C4-2B (cell line): ENCODE measurements around the gene SLC2A9.

Source experiments
- ZFX ChIP-seq: fragments of 450-650 bp; IDR thresholded peaks from 2 replicates; pipeline ENCODE4 v1.6.1; 2017
- TF ChIP-seq, protein P1 (sequence below): fragments of 450-650 bp; conservative IDR thresholded peaks from 2 replicates; pipeline ENCODE4 v1.5.1; 2017; ENCODE audit warnings: mild to moderate bottlenecking

DNA sequence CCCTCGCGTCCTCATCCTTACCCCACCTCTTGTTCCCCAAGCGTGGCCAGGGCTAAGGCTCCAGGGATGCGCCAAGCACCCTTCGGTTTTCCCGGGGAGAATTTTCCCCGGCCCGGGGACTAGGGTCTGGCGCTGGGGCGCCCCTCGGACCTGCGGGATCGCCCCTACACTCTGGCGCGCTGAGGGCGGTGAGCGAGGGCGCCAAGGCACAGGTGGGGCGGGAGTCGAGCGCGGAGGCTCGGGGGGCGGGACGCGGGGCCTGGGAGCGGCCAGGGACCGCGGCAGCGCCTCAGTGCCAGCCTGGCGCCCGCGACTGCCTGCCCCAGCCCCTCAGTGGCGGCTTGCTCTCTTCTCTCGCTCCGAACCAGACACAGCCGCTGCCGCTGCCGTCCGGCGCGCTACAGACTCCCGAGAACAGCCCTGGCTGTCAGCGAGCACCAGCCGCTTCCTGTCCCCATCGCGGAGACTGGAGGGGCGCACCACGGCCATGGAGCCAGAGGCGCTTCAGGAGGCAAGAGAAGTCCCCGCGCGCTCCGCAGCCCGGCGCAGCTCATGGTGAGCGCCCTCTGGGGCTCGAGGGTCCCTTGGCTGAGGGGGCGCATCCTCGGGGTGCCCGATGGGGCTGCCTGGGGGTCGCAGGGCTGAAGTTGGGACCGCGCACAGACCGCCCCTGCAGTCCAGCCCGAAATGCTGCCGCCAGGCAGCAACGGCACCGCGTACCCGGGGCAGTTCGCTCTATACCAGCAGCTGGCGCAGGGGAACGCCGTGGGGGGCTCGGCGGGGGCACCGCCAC is 239.8 kb downstream of the SLC2A9 start, which contains the start of gene DRD5:
- TF ChIP-seq, protein P1, sequence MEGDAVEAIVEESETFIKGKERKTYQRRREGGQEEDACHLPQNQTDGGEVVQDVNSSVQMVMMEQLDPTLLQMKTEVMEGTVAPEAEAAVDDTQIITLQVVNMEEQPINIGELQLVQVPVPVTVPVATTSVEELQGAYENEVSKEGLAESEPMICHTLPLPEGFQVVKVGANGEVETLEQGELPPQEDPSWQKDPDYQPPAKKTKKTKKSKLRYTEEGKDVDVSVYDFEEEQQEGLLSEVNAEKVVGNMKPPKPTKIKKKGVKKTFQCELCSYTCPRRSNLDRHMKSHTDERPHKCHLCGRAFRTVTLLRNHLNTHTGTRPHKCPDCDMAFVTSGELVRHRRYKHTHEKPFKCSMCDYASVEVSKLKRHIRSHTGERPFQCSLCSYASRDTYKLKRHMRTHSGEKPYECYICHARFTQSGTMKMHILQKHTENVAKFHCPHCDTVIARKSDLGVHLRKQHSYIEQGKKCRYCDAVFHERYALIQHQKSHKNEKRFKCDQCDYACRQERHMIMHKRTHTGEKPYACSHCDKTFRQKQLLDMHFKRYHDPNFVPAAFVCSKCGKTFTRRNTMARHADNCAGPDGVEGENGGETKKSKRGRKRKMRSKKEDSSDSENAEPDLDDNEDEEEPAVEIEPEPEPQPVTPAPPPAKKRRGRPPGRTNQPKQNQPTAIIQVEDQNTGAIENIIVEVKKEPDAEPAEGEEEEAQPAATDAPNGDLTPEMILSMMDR: no peak
- TF ChIP-seq ZFX: no peak
